MG63 (cell line): ENCODE measurements around the gene IGFBP2. TPM values are rescaled to one million over a fixed set of nuclear protein-coding genes. Genes with fewer than 3 reads are reported as not detected.
A peak's percentile ranks its signal among the peaks of the same experiment; 100 is the strongest.

ENCODE experiments used
- DNase-seq: peaks from one replicate; pipeline ENCODE4 v3.0.0-alpha.2; 2020
- H3K27me3 ChIP-seq: fragments of 250-450 bp; sonication (Bioruptor Pico); 2 replicates; pipeline ENCODE4 v1.5.1; 2020; ENCODE audit warnings: mild to moderate bottlenecking, moderate library complexity
- H3K36me3 ChIP-seq: fragments of 250-450 bp; sonication (Bioruptor Pico); 2 replicates; pipeline ENCODE4 v1.5.1; 2020; ENCODE audit warnings: mild to moderate bottlenecking, moderate library complexity
- H3K4me3 ChIP-seq: fragments of 250-450 bp; sonication (Bioruptor Pico); 2 replicates; pipeline ENCODE4 v1.5.1; 2020; ENCODE audit warnings: mild to moderate bottlenecking, moderate library complexity
- H3K9me3 ChIP-seq: fragments of 250-450 bp; sonication (Bioruptor Pico); 2 replicates; pipeline ENCODE4 v1.5.1; 2020; ENCODE audit warnings: mild to moderate bottlenecking, moderate library complexity
- total RNA-seq: library from RNA; depleted of rRNA; stranded (reverse); fragments of >200 nt; shearing (Covaris generic); gene quantifications from 2 replicates; pipeline ENCODE4 v1.2.3, GENCODE V29; 2014; ENCODE audit warnings: low replicate concordance

IGFBP2 gene
- total RNA-seq, 1 experiment from 2014 or later: 249 TPM

DNA sequence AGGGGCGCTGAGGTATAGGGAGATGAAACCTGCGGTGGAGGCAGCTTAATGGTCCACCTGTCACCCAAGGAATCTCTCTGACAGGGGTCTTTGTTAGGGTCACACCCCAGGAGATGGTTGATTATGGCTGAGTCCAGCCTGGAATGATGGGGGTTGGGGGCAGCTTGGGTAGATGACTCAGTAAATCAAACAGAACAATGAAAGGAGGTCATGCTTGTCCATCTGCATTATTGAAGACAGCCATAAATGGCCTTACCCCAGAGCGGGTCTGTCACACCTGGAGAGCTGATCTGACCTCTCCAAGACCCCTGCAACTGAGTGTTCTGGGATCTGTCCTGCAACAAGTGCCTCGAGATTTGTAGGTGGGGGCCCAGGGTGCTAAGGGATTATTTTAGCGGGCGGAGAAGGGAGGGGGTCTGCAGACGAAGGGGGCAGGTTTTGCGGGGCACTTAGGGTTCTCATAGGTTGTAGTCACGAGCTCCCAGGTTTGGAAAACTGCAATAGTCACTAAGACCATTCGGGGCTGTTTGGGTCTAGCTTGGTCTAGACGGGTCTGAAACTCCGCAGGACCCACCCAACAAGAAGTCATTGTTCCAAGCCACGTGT, 771 bp upstream of the IGFBP2 start:
- Histone ChIP-seq H3K36me3 (no peaks in the 10 kb centered on the region), H3K4me3 (peak overlapping the region; percentile 47)
- no peak for DNase-seq

DNA sequence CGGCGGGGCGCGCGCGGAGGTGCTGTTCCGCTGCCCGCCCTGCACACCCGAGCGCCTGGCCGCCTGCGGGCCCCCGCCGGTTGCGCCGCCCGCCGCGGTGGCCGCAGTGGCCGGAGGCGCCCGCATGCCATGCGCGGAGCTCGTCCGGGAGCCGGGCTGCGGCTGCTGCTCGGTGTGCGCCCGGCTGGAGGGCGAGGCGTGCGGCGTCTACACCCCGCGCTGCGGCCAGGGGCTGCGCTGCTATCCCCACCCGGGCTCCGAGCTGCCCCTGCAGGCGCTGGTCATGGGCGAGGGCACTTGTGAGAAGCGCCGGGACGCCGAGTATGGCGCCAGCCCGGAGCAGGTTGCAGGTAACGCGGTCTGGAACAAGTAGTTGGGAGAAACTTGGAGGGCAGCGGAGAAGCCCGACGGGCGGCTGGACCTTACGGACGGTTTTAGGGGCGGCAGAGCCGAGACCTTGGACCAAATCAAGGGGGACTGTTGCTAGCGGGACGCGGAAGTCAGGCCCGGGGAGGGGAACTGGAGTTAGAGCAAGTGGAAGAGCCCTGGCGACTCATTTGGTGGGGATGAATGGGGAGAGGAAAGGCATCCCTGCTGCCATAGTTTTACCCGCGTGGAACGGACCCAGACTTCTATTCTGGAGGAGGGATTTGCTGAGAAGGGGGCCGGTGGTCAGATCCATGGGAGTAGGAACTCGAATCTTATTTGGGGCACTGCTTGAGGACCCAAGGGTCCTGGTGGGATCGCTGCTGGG, 573 bp downstream of the IGFBP2 start:
- peak overlapping the region; percentile 70 for H3K4me3 ChIP-seq
- no peaks in the 10 kb centered on the region for H3K36me3 ChIP-seq
- H3K27me3 ChIP-seq: no peaks in the 10 kb centered on the region
- peak; percentile 30 for DNase-seq
- no peaks in the 10 kb centered on the region for H3K9me3 ChIP-seq

More for the DNA sequence above, 771 bp upstream of the IGFBP2 start:
- Histone ChIP-seq H3K9me3 (no peaks in the 10 kb centered on the region), H3K27me3 (no peaks in the 10 kb centered on the region)

- no peak for DNase-seq
- H3K4me3 ChIP-seq: peak overlapping the region; percentile 70
- H3K36me3 ChIP-seq: no peaks in the 10 kb centered on the region
- H3K27me3 ChIP-seq: no peaks in the 10 kb centered on the region
- H3K9me3 ChIP-seq: no peaks in the 10 kb centered on the region
These were observed 1.3 kb downstream of the IGFBP2 start for GRCh38 chr2:216634370-216635148.

GRCh38 chr2:216635171-216635570, 2.0 kb downstream of the IGFBP2 start:
- no peak for DNase-seq
- Histone ChIP-seq H3K36me3 (no peaks in the 10 kb centered on the region), H3K4me3 (peak overlapping the region; percentile 16; the same call in 1 of the 2 replicates), H3K9me3 (no peaks in the 10 kb centered on the region), H3K27me3 (no peaks in the 10 kb centered on the region)

GRCh38 chr2:216635701-216636550, 2.7 kb downstream of the IGFBP2 start:
- H3K4me3 ChIP-seq: no peak overlapping the region
- no peak for DNase-seq

DNA sequence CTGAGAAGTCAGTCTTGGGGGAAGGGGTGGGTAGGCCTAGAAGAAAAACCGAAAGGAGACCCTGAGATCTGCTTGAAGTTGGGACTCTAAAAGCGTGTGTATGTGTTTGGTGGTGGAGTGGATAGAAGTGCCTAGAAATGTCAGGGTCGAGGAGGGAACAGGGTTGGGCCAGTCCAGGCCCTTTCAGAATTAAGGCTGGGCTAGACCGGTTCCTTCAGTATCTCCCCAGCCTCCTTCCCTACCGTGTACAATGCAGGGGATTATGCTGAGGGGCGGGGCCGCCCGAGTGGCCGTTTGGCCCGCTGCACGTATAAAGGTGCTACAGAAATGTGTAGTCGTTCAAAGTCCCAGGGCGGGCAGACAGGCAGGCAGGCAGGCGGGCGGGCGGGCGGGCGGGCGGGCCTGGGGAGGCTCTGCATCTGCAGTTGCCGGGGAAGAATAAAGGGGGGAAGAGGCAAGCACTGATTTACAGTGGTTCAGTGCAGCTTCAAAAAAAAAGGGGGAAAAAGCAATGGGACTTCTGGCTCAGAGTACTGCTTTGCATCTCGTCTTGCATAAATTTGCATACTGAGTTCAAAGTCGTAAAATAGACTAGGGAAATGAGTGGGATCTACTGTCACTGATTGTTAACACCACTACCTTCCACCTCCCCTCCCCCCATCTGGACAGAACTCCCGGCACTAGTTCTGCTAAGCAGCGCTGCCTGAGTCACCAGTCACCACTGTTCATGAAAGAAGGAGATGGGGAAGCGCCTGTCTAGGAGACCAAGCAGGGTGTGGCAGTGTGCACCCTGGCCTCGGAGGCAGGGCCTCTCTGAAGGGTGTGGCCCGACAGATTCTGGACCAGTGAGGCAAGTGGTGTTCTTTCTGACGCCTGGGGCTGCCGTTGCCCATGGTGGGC, 3.6 kb downstream of the IGFBP2 start:
- DNase-seq: peak; percentile 43
- H3K27me3 ChIP-seq: no peaks in the 10 kb centered on the region
- no peak overlapping the region for H3K4me3 ChIP-seq
- H3K9me3 ChIP-seq: no peaks in the 10 kb centered on the region
- H3K36me3 ChIP-seq: no peaks in the 10 kb centered on the region

More at GRCh38 chr2:216635701-216636550, 2.7 kb downstream of the IGFBP2 start:
- no peaks in the 10 kb centered on the region for H3K27me3 ChIP-seq
- no peaks in the 10 kb centered on the region for H3K36me3 ChIP-seq
- H3K9me3 ChIP-seq: no peaks in the 10 kb centered on the region

GRCh38 chr2:216637472-216637871, 4.3 kb downstream of the IGFBP2 start:
- Histone ChIP-seq H3K9me3 (no peaks in the 10 kb centered on the region), H3K36me3 (no peaks in the 10 kb centered on the region), H3K27me3 (no peaks in the 10 kb centered on the region), H3K4me3 (no peak overlapping the region)
- no peak for DNase-seq

DNA sequence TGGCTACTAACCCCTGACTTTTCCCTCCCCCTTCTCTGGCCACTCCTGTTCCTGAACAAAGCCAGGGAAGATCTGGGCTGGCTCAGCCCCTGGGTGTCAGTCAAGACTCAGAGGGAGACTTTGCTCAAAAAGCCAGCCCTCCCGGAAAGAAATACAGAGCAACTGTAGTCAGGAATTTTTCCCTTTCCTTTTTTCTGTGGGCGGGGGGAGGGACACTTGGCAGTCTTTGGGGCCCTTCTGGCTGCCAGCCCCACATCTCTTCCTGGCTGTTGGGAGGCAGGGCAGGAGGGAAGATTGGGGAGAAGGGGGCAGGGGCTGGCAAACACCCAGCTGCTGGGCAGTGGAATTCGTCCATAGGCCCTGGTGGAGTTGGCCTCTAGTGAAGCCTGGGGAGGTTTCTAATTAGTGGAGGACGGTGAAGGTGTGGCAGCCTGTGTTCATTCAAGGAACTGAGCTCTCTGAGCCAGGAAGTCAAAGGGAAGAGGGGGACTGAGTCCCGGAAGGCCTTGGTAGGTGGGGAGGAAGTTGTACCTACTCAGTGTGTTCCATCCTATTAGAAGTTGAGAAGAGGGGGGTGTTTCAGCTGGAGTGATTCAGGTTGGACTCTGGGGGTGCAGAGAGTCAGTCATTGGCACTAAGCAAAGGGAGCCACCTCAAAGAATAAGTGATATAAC, 10.9 kb downstream of the IGFBP2 start:
- peak; percentile 82 for DNase-seq
- Histone ChIP-seq H3K9me3 (no peaks in the 10 kb centered on the region), H3K4me3 (no peak overlapping the region), H3K36me3 (no peaks in the 10 kb centered on the region; the same call in none of the 2 replicates), H3K27me3 (no peaks in the 10 kb centered on the region)

GRCh38 chr2:216644842-216645635, 11.8 kb downstream of the IGFBP2 start:
- no peak for DNase-seq
- no peaks in the 10 kb centered on the region for H3K27me3 ChIP-seq
- H3K9me3 ChIP-seq: no peaks in the 10 kb centered on the region
- H3K4me3 ChIP-seq: no peak overlapping the region
- H3K36me3 ChIP-seq: no peaks in the 10 kb centered on the region; the same call in none of the 2 replicates

DNA sequence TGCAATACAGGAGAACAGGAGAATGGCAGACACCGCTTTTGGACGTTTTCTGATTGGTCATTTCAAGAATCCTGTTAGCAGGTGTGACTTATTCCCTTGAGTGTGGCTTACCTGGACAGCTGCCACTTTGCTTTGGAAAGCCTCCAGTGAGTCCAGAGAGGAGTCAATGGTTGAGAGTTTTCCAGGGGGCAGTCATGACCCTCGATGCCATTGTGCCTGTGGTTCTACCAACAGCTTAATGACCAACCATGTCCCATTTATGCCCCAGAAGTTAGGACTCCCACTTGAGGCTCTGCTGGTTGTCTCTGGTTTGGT, 12.4 kb downstream of the IGFBP2 start:
- no peaks in the 10 kb centered on the region for H3K9me3 ChIP-seq
- H3K36me3 ChIP-seq: no peaks in the 10 kb centered on the region; the same call in none of the 2 replicates
- DNase-seq: no peak

GRCh38 chr2:216646116-216646515, 12.9 kb downstream of the IGFBP2 start:
- H3K36me3 ChIP-seq: no peaks in the 10 kb centered on the region; the same call in none of the 2 replicates
- DNase-seq: no peak
- no peaks in the 10 kb centered on the region for H3K27me3 ChIP-seq
- no peak overlapping the region for H3K4me3 ChIP-seq
- H3K9me3 ChIP-seq: no peaks in the 10 kb centered on the region

More for the DNA sequence above, 12.4 kb downstream of the IGFBP2 start:
- H3K27me3 ChIP-seq: no peaks in the 10 kb centered on the region
- H3K4me3 ChIP-seq: no peak overlapping the region

GRCh38 chr2:216648105-216648504, 14.9 kb downstream of the IGFBP2 start:
- Histone ChIP-seq H3K36me3 (no peaks in the 10 kb centered on the region; the same call in none of the 2 replicates), H3K4me3 (no peak overlapping the region), H3K27me3 (no peaks in the 10 kb centered on the region), H3K9me3 (no peaks in the 10 kb centered on the region)
- peak; percentile 83 for DNase-seq

DNA sequence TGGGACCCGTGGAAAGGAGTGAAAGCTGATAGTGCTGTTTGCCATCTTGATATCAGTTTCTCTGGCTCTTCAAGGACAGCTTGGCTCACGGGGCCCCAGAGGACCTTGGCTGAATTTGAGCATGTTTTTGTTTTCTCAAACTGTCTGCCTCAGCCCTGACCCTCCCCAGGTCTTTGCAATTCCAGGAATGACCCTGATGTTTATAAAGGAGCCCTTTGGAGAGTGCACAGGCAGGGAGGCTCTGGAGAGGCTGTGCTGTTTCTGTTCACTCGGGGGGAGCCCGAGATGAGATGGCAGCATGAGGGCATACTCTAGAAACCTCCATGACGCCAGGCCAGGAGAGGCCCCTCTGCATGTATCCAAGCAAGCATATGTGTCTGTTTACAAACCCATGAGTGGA, 16.4 kb downstream of the IGFBP2 start:
- DNase-seq: no peak
- H3K9me3 ChIP-seq: no peaks in the 10 kb centered on the region
- H3K27me3 ChIP-seq: no peaks in the 10 kb centered on the region
- no peaks in the 10 kb centered on the region; the same call in none of the 2 replicates for H3K36me3 ChIP-seq
- no peak overlapping the region for H3K4me3 ChIP-seq

- Histone ChIP-seq H3K4me3 (no peak overlapping the region), H3K9me3 (no peaks in the 10 kb centered on the region), H3K36me3 (no peaks in the 10 kb centered on the region; the same call in none of the 2 replicates), H3K27me3 (no peaks in the 10 kb centered on the region)
- no peak for DNase-seq
These were observed 17.5 kb downstream of the IGFBP2 start for GRCh38 chr2:216650626-216651257.
